Measurements from ENCODE around the gene C4BPA.

Gene C4BPA

GRCh38 chr1:207102659-207103058, 1.4 kb upstream of the C4BPA start:
- H4K20me1 ChIP-seq (ENCODE audit: low read depth, low read length): no peaks in the 10 kb centered on the region
- H2AFZ ChIP-seq (ENCODE audit: low read depth, low read length, severe bottlenecking): no peak overlapping the region
- TF ChIP-seq CTCF (IDR thresholded peaks at IDR 0.05; ENCODE audit: insufficient read depth, low read length, poor library complexity, severe bottlenecking): no peak
- TF ChIP-seq EZH2phosphoT487 (conservative IDR thresholded peaks at IDR 0.05; ENCODE audit: low read length): no peak
- no peaks in the 10 kb centered on the region for H3K79me2 ChIP-seq (ENCODE audit: insufficient read depth, low read length)
- no peak overlapping the region for H3K4me3 ChIP-seq (ENCODE audit: insufficient read depth, low read length, poor library complexity, severe bottlenecking)
- H3K9me3 ChIP-seq (ENCODE audit: insufficient read depth, low read length): no peaks in the 10 kb centered on the region
- no peak overlapping the region for H3K4me2 ChIP-seq (ENCODE audit: low read depth, low read length, poor library complexity, severe bottlenecking)
- no peaks in the 10 kb centered on the region for H3F3A ChIP-seq (ENCODE audit: insufficient read depth)
- no peaks in the 10 kb centered on the region for H3K36me3 ChIP-seq (ENCODE audit: low read length)
- 0 out of 2 replicates have a peak, but pooled peaks cover 2% of the 10 kb centered on the region for H3K27me3 ChIP-seq (ENCODE audit: low read length)
- H3K9ac ChIP-seq (ENCODE audit: low read length): no peak overlapping the region
- H3K27ac ChIP-seq (ENCODE audit: low read depth, low read length): no peak overlapping the region
- no peaks in the 10 kb centered on the region for H3K9me2 ChIP-seq (replicated peaks; ENCODE audit: insufficient read depth, low read length)

GRCh38 chr1:207109004-207109403, 5.0 kb downstream of the C4BPA start:
- Histone ChIP-seq H2AFZ (ENCODE audit: low read depth, low read length, severe bottlenecking) (no peak overlapping the region), H3K79me2 (ENCODE audit: insufficient read depth, low read length) (no peaks in the 10 kb centered on the region), H3K4me3 (ENCODE audit: insufficient read depth, low read length, poor library complexity, severe bottlenecking) (no peak overlapping the region), H3K9me2 (replicated peaks; ENCODE audit: insufficient read depth, low read length) (no peaks in the 10 kb centered on the region), H3K27me3 (ENCODE audit: low read length) (no peaks in the 10 kb centered on the region), H3K27ac (ENCODE audit: low read depth, low read length) (no peak overlapping the region), H3K9me3 (ENCODE audit: insufficient read depth, low read length) (no peaks in the 10 kb centered on the region), H3K4me2 (ENCODE audit: low read depth, low read length, poor library complexity, severe bottlenecking) (no peak overlapping the region), H3K9ac (ENCODE audit: low read length) (no peak overlapping the region), H3K36me3 (ENCODE audit: low read length) (no peaks in the 10 kb centered on the region), H4K20me1 (ENCODE audit: low read depth, low read length) (no peaks in the 10 kb centered on the region), H3F3A (ENCODE audit: insufficient read depth) (no peaks in the 10 kb centered on the region)
- TF ChIP-seq EZH2phosphoT487 (conservative IDR thresholded peaks at IDR 0.05; ENCODE audit: low read length): no peak

- Histone ChIP-seq H3K27me3 (ENCODE audit: low read length) (no peaks in the 10 kb centered on the region), H3K9me2 (replicated peaks; ENCODE audit: insufficient read depth, low read length) (no peaks in the 10 kb centered on the region), H3K27ac (ENCODE audit: low read depth, low read length) (no peak overlapping the region), H2AFZ (ENCODE audit: low read depth, low read length, severe bottlenecking) (no peak overlapping the region), H3K4me3 (ENCODE audit: insufficient read depth, low read length, poor library complexity, severe bottlenecking) (no peak overlapping the region), H4K20me1 (ENCODE audit: low read depth, low read length) (no peaks in the 10 kb centered on the region), H3K9ac (ENCODE audit: low read length) (no peak overlapping the region), H3K9me3 (ENCODE audit: insufficient read depth, low read length) (no peaks in the 10 kb centered on the region), H3K36me3 (ENCODE audit: low read length) (no peaks in the 10 kb centered on the region), H3F3A (ENCODE audit: insufficient read depth) (no peaks in the 10 kb centered on the region), H3K4me2 (ENCODE audit: low read depth, low read length, poor library complexity, severe bottlenecking) (no peak overlapping the region), H3K79me2 (ENCODE audit: insufficient read depth, low read length) (no peaks in the 10 kb centered on the region)
- no peak for TF ChIP-seq CTCF (IDR thresholded peaks at IDR 0.05; ENCODE audit: insufficient read depth, low read length, poor library complexity, severe bottlenecking)
- no peak for TF ChIP-seq EZH2phosphoT487 (conservative IDR thresholded peaks at IDR 0.05; ENCODE audit: low read length)
Measured at GRCh38 chr1:207112616-207113296, 8.7 kb downstream of the C4BPA start.

- Histone ChIP-seq H3K27me3 (ENCODE audit: low read length) (no peaks in the 10 kb centered on the region), H3K36me3 (ENCODE audit: low read length) (no peaks in the 10 kb centered on the region), H2AFZ (ENCODE audit: low read depth, low read length, severe bottlenecking) (no peak overlapping the region), H3K9ac (ENCODE audit: low read length) (no peak overlapping the region), H3K9me3 (ENCODE audit: insufficient read depth, low read length) (no peaks in the 10 kb centered on the region), H3K4me2 (ENCODE audit: low read depth, low read length, poor library complexity, severe bottlenecking) (no peak overlapping the region), H3K27ac (ENCODE audit: low read depth, low read length) (no peak overlapping the region), H3K4me3 (ENCODE audit: insufficient read depth, low read length, poor library complexity, severe bottlenecking) (no peak overlapping the region), H3K9me2 (replicated peaks; ENCODE audit: insufficient read depth, low read length) (no peaks in the 10 kb centered on the region), H3F3A (ENCODE audit: insufficient read depth) (no peaks in the 10 kb centered on the region), H3K79me2 (ENCODE audit: insufficient read depth, low read length) (no peaks in the 10 kb centered on the region), H4K20me1 (ENCODE audit: low read depth, low read length) (no peaks in the 10 kb centered on the region)
- TF ChIP-seq CTCF (IDR thresholded peaks at IDR 0.05; ENCODE audit: insufficient read depth, low read length, poor library complexity, severe bottlenecking): no peak
- no peak for TF ChIP-seq EZH2phosphoT487 (conservative IDR thresholded peaks at IDR 0.05; ENCODE audit: low read length)
Measured at GRCh38 chr1:207115269-207115668, 11.2 kb downstream of the C4BPA start.
